Central memory CD4-positive, alpha-beta T cell (primary cell): ENCODE results near the gene TBL1Y.
"Not testable (repeated sequence)": the region's sequence is repeated elsewhere in the genome, so short reads cannot be mapped to it uniquely, and the experiment has no call there.

Experiments
- DNase-seq: peaks from one replicate; pipeline ENCODE4 v3.0.0; 2022

The TBL1Y gene

DNA sequence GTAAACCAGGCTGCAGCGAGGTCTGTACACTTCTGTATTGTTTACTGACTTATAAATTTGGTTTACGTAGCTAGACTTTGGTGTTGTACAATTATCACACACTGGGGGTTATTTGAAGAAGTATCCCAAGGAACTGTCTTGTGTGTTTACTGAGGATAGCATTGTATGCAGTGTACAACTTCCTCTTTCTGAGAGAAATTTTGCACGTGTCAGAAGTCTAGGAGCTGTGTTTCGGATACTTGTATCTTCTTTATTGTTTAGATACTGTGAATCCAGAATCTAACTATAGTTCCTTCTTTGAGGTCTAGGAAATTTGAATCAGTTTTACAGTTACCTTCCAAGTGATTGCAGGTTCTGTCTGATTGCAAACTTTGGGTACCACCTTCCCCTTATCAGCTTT lies 64.5 kb downstream of the TBL1Y start:
- DNase-seq, result no peak

- DNase-seq, result no peak
These were observed 67.3 kb downstream of the TBL1Y start for GRCh38 chrY:6977783-6978182.

GRCh38 chrY:6983221-6983620 lies 72.7 kb downstream of the TBL1Y start:
- DNase-seq, result no peak

- DNase-seq, result no peak
These were observed 77.3 kb downstream of the TBL1Y start for GRCh38 chrY:6987811-6988210.

DNA sequence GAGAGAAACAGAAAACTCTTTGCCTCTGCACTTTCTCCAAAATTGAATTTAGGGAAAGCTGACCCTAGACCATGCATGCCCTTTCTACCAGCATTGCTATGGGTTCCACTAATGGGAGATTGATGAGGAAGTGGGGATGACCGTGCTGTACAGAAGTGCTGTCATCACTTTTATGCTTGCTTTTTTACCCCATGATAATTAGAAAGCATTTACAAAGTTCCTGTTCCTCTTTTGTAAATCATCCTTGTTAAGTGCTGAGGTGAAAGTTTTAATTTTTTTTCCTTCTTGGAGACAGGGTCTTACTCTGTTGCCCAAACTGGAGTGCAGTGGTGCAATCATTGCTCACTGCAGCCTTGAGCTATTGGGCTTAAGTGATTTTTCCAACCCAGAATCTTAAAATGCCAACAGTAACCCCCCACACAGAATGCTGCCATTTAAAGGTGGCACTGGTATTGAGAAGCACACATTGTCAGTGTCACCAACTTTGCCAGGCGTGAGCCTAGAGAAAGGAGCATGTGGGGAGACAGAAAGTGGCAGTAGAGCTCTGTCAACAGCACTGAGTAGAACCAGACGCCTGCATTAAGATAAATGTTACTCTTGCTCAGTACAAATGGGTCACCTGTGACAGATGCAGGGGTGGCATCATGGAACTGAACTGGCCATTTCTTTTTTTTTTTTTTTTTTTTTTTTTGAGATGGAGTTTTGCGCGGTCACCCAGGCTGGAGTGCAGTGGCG lies 79.6 kb downstream of the TBL1Y start:
- DNase-seq, result no peak

DNA sequence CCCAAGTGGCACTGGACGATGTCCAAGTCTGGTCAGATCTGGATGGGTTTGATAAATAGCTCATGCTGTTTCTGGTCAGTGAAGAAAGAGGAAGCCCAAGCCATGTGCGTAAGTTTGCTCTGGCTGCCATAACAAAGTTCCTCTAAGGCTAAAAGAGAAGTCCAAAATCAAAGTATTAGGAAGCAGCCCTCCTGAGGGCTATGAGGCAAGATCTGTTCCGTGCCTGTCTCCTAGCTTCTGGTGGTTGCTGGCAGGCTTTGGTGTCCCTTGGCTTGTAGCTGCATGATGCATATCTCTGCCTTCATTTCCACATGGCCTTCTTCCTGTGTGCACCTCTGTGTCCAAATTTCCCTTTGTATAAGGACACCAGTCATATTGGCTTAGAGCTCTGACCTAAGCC lies 81.5 kb downstream of the TBL1Y start:
- DNase-seq, result no peak

DNA sequence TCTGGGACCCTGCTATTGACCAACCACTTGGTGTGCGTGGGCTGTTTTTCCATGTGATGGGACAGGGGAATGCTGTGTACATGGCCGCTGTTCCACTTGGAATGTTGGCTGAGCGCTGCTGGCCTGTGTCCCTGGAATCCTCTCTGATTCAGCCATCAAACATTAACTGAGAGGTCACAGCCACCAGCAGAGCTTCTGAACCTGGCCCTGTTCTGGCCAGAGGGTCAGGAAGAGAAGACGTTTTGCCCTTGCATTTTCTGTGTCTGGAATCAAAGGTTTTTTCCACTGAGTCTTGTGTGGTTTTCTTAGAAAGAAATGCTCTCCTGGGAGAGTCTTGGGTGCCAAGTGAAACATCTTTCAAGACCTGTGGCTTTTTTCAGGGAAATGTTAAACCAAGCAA lies 85.5 kb downstream of the TBL1Y start:
- DNase-seq, result no peak

DNA sequence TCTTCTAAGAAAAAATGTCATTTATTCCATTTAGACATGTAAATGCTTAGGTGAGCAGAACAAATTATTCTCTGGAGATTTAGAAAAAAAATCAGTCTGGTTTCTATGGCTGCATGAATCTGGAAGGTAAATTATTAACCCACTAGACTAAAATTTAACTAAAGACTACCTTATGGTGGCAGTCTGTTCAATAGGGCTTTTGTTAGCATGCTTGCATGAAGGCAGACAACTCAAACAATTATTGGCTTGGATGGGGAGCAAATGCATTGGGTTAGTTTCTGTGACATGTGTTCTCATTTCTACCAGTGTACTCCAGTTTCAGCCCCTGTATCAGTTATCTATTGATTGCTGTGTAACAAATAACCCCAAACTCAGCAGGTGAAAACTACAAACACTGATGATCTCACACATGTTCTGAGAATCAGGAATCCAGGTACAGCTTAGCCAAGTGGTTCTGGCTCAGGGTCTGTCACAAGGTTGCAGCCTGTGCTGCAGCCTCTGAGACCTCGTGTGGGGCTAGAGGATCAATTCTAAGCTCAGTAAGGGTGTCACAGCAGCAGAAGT lies 87.1 kb downstream of the TBL1Y start:
- no peak for DNase-seq

DNA sequence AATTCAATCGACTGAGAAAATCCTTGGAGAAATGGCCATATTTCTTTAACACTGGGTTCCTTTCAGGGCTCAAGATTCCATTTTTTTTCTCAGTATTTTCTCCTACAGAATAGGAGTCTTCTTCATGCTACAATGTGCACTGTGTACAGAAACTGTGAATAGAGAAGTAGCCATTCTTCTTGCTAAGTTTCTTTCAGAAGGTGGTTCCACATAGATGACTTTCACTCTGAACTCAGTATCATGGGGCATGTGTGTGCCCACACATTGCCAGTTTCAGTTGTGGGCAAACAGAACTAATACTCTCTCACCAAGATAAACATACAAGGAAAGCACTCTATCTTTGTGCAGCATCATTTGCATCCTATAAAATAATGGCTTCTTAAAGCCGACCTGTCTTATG lies 89.4 kb downstream of the TBL1Y start:
- DNase-seq, result no peak

GRCh38 chrY:7002581-7002980 lies 92.1 kb downstream of the TBL1Y start:
- no peak for DNase-seq

DNA sequence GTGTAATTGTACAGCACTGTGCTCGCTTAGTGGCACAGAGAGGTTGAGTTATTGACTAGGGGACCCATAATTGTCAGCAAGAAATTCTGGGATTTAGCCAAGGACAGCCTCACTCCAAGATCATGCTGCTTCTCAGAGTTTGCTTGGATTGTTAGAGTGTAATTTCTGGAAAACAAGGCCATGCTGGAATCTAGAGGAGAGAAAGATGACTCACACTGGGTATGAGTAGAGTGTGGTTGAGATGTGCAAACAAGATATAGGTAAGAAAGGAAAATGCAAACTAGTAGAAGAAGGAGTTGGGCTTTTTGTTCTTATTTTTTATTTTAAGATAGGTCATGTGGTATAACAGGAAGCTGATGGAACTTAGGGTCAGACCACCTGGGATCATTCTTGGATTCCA lies 97.4 kb downstream of the TBL1Y start:
- DNase-seq, result no peak

GRCh38 chrY:7008578-7009355 lies 98.3 kb downstream of the TBL1Y start:
- DNase-seq, result no peak

DNA sequence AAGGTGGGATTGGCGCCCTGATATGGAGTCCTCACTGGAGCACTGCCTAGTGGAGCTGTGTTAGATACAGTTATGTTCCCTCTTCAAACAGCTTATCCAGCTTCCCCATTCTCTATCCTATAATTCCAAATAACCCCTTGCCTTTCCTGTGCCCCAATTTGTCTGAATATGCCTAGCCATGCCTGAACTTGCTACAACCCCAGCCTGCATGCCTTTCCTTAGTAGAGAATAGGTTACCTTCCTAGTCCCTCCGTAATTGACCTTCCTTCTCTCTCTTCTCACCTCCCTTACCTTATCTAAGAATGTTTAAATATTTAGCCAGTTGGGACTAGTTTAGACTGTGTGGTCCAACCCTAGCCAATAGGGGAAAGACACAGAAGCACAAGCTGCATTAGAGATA lies 102.6 kb downstream of the TBL1Y start:
- DNase-seq, result no peak

DNA sequence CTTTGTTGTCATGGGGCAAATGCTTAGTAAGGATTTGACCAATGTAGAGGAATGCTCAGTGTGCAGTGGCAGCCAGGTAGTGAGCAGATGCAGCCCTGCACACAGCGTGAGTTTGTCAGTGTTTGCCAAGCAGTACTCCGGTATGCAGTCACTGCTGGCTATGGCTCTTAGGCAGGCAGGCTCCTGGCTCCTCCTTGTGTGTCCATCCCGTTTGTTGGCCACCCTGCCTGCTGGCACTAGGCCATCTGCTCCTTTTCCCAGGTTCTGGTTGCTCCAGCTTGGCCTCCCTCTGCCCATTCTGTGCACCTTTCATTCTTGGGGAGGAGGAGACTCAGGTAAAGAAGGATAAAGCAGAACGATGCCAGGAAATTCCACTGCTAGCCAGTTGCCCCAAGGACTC lies 106.0 kb downstream of the TBL1Y start:
- no peak for DNase-seq

DNA sequence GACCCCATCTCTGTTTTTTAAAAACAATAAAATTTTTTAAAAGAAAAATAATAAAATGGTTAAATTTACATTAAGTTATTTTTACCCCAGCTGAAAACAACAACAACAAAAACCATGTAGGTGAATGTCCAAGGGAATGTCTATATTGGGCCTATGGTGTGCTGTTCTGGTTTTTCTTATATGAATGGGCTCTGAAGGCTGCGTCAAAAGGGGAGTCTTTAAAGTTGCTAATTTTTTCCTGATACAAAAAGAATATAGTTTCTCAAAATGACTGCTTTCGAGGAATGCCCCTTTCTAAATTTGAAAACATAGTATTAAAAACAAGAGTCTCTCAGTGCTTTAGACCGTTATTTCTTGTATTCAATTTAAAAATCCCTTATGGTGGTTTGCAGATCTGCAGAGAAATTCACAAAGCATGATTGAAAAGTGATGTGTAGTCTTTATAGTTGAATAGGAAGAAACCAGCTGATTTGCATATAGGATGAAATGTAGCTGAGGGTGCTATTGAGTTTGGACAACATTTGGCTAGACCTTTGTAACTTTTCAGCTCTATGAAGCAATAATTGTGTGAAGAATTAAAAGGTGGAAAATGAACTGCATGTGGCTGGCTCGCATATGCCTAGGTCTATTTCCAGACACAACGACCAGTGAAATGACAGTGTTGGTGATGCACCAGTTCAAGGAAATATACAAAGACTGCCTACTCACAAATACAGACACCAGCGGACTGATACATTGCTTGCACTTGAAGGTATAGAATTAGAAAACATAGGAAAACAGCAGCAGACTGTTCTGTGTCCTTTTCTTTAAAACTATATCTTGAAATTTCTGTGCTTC lies 107.0 kb downstream of the TBL1Y start:
- no peak for DNase-seq

DNA sequence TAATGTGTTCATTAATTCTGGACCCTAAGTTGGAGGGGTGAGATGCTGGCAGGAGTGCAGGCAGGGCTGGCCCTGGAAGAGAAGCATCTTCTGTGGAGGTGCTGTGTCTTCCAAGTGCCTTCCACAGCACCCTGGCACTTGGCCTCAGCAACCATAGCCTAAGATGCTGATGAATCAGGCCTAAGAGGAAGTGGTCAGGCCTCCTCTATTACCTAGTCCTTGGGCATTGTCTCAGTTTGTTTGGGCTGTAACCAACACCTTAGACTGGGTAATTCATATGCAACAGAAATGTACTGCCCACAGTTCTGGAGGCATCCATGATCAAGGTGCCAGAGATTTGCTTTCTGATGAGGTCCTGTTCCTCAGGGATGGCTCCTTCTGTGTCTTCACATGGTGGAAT lies 128.5 kb downstream of the TBL1Y start:
- DNase-seq, result no peak

DNA sequence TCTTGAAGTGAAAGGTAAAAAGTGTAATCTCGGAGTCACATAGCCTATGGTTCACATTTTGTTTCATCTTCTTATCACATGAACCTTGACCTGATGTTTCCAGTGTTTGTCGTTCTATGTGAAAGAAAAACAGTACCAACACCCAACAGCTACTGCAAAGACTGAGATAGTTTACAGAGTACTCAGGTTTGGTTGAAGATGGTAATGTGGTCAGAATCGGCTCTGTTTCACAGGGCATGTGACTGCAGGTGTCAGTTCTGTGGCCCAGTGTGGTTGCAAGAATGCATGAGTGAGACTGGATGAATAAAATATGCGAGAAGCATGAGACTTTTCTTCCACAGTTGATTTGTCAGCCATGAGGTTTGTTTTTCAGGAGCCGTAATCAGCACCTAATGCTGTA lies 130.2 kb downstream of the TBL1Y start:
- no peak for DNase-seq

GRCh38 chrY:7041983-7042382 lies 131.5 kb downstream of the TBL1Y start:
- no peak for DNase-seq

GRCh38 chrY:7052461-7052860 lies 142.0 kb downstream of the TBL1Y start:
- DNase-seq, result not testable (repeated sequence)

- no peak for DNase-seq
These were observed 146.4 kb downstream of the TBL1Y start for GRCh38 chrY:7056886-7057285.

DNA sequence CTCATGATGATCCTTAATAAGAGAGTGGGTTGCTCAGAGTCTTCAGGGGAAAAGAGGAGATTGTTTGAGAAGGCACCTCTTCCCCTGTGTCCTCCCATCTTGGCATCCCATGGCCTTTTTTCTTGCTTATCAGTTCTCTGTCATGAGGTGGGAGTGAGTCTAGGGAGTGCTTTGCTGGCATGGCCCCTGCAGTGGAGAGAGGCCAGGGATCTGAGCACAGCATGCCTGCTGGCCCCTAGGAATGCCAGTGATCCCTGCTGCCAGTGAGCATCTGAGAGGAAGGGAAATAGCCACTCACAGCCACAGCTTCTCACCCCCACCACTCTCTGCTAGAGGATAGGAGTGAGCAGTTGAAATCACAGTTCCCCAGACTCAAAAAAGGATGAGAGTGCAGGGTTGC lies 168.2 kb downstream of the TBL1Y start:
- DNase-seq, result no peak

DNA sequence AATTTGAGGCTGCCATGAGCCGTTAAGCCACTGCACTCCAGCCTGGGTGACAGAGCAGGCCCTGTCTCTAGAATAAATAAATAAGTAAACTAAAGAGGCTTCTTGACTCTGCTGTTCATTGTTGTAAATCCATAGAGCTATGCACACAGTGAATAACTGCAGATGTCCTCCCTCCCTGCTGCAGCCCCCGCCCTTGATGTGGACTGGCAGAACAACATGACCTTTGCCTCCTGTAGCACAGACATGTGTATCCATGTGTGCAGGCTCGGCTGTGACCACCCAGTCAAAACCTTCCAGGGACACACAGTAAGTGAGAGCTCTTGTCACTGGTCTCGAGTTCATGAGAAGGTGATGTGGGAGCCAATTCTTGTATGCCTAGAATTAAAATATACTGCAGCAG lies 170.1 kb downstream of the TBL1Y start:
- DNase-seq, result not testable (repeated sequence)

DNA sequence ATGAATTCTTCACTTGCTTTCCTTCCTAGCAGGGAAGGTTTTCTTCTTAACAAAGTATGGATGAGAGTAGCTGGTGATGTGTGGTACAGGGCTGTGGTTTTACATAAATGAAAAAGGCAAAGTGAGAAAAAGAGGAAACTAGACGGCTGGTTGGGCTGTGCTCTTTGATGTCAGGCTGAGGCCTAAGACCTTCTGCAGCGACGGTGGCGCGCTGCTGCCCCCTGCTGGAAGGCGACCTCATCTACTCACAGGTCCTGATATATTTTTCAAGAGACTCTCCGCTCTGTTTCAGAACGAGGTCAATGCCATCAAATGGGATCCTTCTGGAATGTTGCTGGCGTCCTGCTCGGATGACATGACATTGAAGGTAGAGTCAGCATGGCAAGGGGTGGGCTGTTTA lies 175.1 kb downstream of the TBL1Y start:
- no peak for DNase-seq
